Measurements from ENCODE around the gene APBA2. TPM values are rescaled to one million over a fixed set of nuclear protein-coding genes. Genes with fewer than 3 reads are reported as not detected.

Gene APBA2
- total and polyA plus RNA-seq, 2 of the 4 experiments (the other 2 are of a cell fraction), result 21.7 to 33.0 TPM

DNA sequence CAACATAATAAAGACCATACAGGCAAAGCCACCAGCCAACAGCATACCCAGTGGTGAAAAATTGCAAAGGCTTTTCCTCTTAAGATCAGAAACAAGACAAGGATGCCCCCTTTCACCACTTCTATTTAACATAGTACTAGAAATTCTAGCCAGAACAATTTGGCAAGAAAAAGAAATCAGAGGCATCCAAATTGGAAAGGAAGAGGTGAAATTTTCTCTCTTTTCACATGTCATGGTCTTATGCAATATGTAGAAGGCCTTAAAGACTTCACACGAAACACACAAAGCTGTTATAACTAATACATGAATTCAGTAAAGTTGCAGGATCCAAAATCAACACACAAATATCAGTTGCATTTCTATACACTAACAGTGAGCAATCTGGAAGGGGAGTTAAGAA, 120.2 kb downstream of the APBA2 start:
- no peak overlapping the region for H4K8ac ChIP-seq (ENCODE audit: low read depth in 2 of 2, low read length in 2 of 2)
- WGBS, 2 experiments (ENCODE audit: extremely low coverage in 2 of 2, insufficient read length in 1 of 2), result no CpG with 5 or more reads among the region's 1 CpG
- intact Hi-C loops (cut with micrococcal nuclease) (no loop called here), dilution Hi-C loops (cut with HindIII; ENCODE audit: low sequenced_read_pairs, unreplicated experiment) (no loop called here), in situ Hi-C loops (cut with MboI; ENCODE audit: low sequenced_read_pairs) (no loop called here)
- no peak overlapping the region for H4K91ac ChIP-seq (ENCODE audit: insufficient read depth, low read depth, low read length)
- TF ChIP-seq MAZ (IDR thresholded peaks at IDR 0.05; ENCODE audit: borderline replicate concordance, low read depth, low read length), result no peak
- H4K5ac ChIP-seq (ENCODE audit: low read depth, low read length), result no peak overlapping the region
- H3K56ac ChIP-seq (ENCODE audit: extremely low read depth, insufficient read depth, low read length), result no peak overlapping the region
- H2BK15ac ChIP-seq (ENCODE audit: low read depth, low read length), result no peak overlapping the region
- peaks cover 6% of the 10 kb centered on the region for H3K9me1 ChIP-seq (ENCODE audit: insufficient read depth, low read length)
- peaks cover 1 to 5% of the 10 kb centered on the region in 2 experiments; a peak in 2 of 4 replicates for H3K79me1 ChIP-seq (ENCODE audit: low read depth in 1 of 2, low read length in 2 of 2)
- no peak overlapping the region for H2BK5ac ChIP-seq (ENCODE audit: low read depth, low read length, poor library complexity, severe bottlenecking)
- H2AK5ac ChIP-seq (ENCODE audit: low read depth, low read length), result no peak overlapping the region
- no peak overlapping the region for H2BK120ac ChIP-seq (ENCODE audit: low read depth, low read length)
- no peaks in the 10 kb centered on the region for H3K9me3 ChIP-seq (ENCODE audit: control insufficient read depth, insufficient read depth, low read length)
- ATAC-seq (ENCODE audit: low read depth) (no peak), DNase-seq (no peak)
- no TSS peak for BruUV-seq (replicated peaks)
- H3K27ac ChIP-seq (ENCODE audit: insufficient read depth, low read length), result no peak overlapping the region
- no peak overlapping the region for H3K4me2 ChIP-seq (ENCODE audit: low read depth, low read length)
- no peak overlapping the region for H2BK20ac ChIP-seq (ENCODE audit: low read depth, low read length)
- peaks cover 5% of the 10 kb centered on the region for H4K20me1 ChIP-seq (ENCODE audit: insufficient read depth, low read length)
- peaks cover 9% of the 10 kb centered on the region for H3K4me1 ChIP-seq (ENCODE audit: control insufficient read depth, insufficient read depth, low read length)
- H3K14ac ChIP-seq (replicated peaks; ENCODE audit: low read depth, low read length), result no peak overlapping the region
- no peaks in the 10 kb centered on the region; the same call in none of the 2 replicates for H3K36me3 ChIP-seq (ENCODE audit: control insufficient read depth, insufficient read depth, low read length)
- no peak overlapping the region for H3K23ac ChIP-seq (ENCODE audit: low read depth, low read length)
- H2AFZ ChIP-seq (replicated peaks; ENCODE audit: low read length, poor library complexity), result no peak overlapping the region
- CTCF ChIA-PET, result no interaction called here
- no peak overlapping the region for H3K4ac ChIP-seq (ENCODE audit: low read depth, low read length)
- no peak overlapping the region for H3K9ac ChIP-seq (ENCODE audit: low read depth, low read length)
- POLR2A ChIA-PET (ENCODE audit: unreplicated experiment), result no interaction called here
- no peak overlapping the region for H2AK9ac ChIP-seq (replicated peaks; ENCODE audit: low read depth, low read length, poor library complexity)
- H3K18ac ChIP-seq (ENCODE audit: low read depth, low read length), result no peak overlapping the region
- no peaks in the 10 kb centered on the region for H3K27me3 ChIP-seq (ENCODE audit: control insufficient read depth, insufficient read depth, low read length)
- no peak overlapping the region for H3K4me3 ChIP-seq (ENCODE audit: insufficient read depth, low read depth, low read length)
